Loucy (cell line): ENCODE data around the gene MGRN1.

ENCODE experiments used
- CTCF ChIP-seq: fragments of 200-600 bp; sonication (generic); conservative IDR thresholded peaks from 2 replicates; pipeline ENCODE4 v1.5.1; 2014; ENCODE audit warnings: mild to moderate bottlenecking, antibody characterized with exemption, low read length
- EZH2phosphoT487 ChIP-seq: fragments of 200-600 bp; IDR thresholded peaks from 2 replicates; pipeline ENCODE4 v1.6.1; 2018; ENCODE audit warnings: antibody characterized with exemption, mild to moderate bottlenecking, moderate library complexity, borderline replicate concordance

- TF ChIP-seq CTCF (no peak), EZH2phosphoT487 (no peak)
Observed at GRCh38 chr16:4611337-4612021, 13.1 kb upstream of the MGRN1 start.
